ENCODE results near the gene BTK.

DNA sequence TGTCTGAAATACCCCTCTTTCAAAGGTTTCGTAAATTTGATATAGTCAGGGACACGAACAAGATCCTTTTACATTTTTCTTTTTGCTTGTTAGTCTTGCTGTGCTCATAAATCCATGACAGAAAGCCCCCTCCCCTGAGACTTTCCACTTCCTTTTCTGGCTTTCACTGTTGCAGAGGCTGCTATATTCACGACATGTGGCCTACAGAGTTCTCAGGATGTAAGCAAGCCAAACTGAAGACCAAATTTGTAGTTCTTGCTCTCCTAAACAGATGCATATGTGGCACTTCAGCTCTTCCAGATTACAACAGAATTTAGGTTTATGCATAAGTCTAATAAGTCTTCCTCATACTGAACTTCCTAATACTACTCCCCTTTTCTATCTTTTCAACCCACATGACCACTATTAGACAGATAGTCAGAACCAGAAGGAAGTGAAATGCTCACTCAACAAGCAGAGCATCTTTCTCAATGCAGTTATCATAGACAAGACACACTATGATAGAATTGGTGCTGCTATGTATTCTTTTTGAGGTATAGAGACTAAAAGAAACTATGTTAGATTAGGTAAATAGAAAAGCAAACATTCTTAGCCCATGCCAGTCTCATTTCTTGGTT is 15.0 kb downstream of the BTK start:
- TF ChIP-seq CTCF (IDR thresholded peaks at IDR 0.05) (no peak), POLR2A (IDR thresholded peaks at IDR 0.05) (no peak), EP300 (IDR thresholded peaks at IDR 0.05) (no peak)

All from upper lobe of left lung (tissue), 4 donors.